AG09309 (cell line): ENCODE measurements around the gene TMEM63A.

ENCODE experiments used
- DNase-seq: peaks from one replicate; pipeline ENCODE4 v3.0.0-alpha.2; 2010; ENCODE audit warnings: low read depth
- H3K4me3 ChIP-seq: 2 replicates; pipeline ENCODE4 v1.5.1; 2011; ENCODE audit warnings: mild to moderate bottlenecking, low read depth, low read length, moderate library complexity; ENCODE audit not compliant: control insufficient read depth
- CTCF ChIP-seq: IDR thresholded peaks from 2 replicates; pipeline ENCODE4 v1.5.1; 2011; ENCODE audit warnings: mild to moderate bottlenecking, low read depth, low read length, inconsistent platforms; ENCODE audit not compliant: insufficient read depth, control insufficient read depth; ENCODE audit errors: missing control alignments

Gene TMEM63A

GRCh38 chr1:225897595-225898514, 15.7 kb upstream of the TMEM63A start:
- DNase-seq = no peak

GRCh38 chr1:225896937-225897549, 14.9 kb upstream of the TMEM63A start:
- H3K4me3 ChIP-seq = no peak overlapping the region
- no peak for TF ChIP-seq CTCF
- no peak for DNase-seq

More at GRCh38 chr1:225897595-225898514, 15.7 kb upstream of the TMEM63A start:
- no peak for TF ChIP-seq CTCF
- no peak overlapping the region for H3K4me3 ChIP-seq

- DNase-seq = no peak
- no peak for TF ChIP-seq CTCF
- no peak overlapping the region for H3K4me3 ChIP-seq
Measured at GRCh38 chr1:225896494-225896893, 14.3 kb upstream of the TMEM63A start.

GRCh38 chr1:225892307-225892706, 10.1 kb upstream of the TMEM63A start:
- H3K4me3 ChIP-seq = no peak overlapping the region
- DNase-seq = no peak
- TF ChIP-seq CTCF = no peak

GRCh38 chr1:225891229-225891972, 9.2 kb upstream of the TMEM63A start:
- H3K4me3 ChIP-seq = no peak overlapping the region
- TF ChIP-seq CTCF = no peak
- no peak for DNase-seq
